Body of pancreas (tissue), 4 donors: ENCODE measurements around the gene INPP5J.

Experiments used
- POLR2A ChIP-seq, 3 donors: fragments of 450-650 bp; IDR thresholded peaks; one replicate each; pipeline ENCODE4 v1.6.1; 2016; ENCODE audit warnings: antibody characterized with exemption in 3 of 3, mild to moderate bottlenecking in 2 of 3
- TF ChIP-seq, protein P1 (sequence below), 7 experiments: fragments of 450-650 bp in 4 of 7; fragments of 200-600 bp in 3 of 7; sonication (generic) in 3 of 7; IDR thresholded peaks; one replicate each; pipeline ENCODE4 v1.5.1; 2016 to 2019; ENCODE audit warnings: antibody characterized with exemption in 7 of 7

DNA sequence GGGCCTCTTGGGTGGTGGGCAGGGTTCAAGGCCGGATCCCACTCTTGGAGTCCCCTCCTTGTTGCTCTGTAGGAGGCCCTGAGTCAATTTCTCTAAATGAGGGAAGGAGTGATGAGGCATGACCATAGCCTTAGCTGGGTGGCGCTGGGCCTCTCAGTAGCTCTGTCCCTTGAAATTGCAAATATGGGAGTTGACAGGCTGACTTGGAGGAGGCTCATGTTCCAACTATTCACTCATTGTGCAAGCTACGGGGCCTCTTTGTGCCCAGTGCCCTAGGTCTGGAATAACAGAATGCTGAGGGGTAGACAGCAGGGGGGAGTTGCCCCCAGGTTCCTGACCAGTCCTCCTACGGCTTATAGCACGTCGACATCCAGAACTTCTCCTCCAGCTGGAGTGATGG is 23.4 kb upstream of the INPP5J start:
- TF ChIP-seq, protein P1, sequence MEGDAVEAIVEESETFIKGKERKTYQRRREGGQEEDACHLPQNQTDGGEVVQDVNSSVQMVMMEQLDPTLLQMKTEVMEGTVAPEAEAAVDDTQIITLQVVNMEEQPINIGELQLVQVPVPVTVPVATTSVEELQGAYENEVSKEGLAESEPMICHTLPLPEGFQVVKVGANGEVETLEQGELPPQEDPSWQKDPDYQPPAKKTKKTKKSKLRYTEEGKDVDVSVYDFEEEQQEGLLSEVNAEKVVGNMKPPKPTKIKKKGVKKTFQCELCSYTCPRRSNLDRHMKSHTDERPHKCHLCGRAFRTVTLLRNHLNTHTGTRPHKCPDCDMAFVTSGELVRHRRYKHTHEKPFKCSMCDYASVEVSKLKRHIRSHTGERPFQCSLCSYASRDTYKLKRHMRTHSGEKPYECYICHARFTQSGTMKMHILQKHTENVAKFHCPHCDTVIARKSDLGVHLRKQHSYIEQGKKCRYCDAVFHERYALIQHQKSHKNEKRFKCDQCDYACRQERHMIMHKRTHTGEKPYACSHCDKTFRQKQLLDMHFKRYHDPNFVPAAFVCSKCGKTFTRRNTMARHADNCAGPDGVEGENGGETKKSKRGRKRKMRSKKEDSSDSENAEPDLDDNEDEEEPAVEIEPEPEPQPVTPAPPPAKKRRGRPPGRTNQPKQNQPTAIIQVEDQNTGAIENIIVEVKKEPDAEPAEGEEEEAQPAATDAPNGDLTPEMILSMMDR (IDR thresholded peaks at IDR 0.05) = no peak
- TF ChIP-seq POLR2A (IDR thresholded peaks at IDR 0.05) = no peak
